HG02678 (cell line): ENCODE data around the gene CXXC1.
"Not testable (repeated sequence)": the region's sequence is repeated elsewhere in the genome, so short reads cannot be mapped to it uniquely, and the experiment has no call there.

Experiments used
- ATAC-seq: cut with Tn5 transposase; IDR thresholded peaks from one replicate; pipeline ENCODE4 v1.9.1; 2021; ENCODE audit warnings: mild to moderate bottlenecking, moderate library complexity; ENCODE audit not compliant: unreplicated experiment

The CXXC1 gene

GRCh38 chr18:50287441-50288347, at the start of gene CXXC1:
Gene CXXC1, minus strand, starts transcription at chr18:50287692. Its CDS starts 103 bp downstream, at chr18:50287589.
- peak; percentile 92 for ATAC-seq

- peak; percentile 75 for ATAC-seq
Observed at GRCh38 chr18:50334546-50335152, 47.2 kb upstream of the CXXC1 start.

GRCh38 chr18:50331691-50332090, 44.2 kb upstream of the CXXC1 start:
- ATAC-seq = no peak

GRCh38 chr18:50330176-50330575, 42.7 kb upstream of the CXXC1 start:
- no peak for ATAC-seq

GRCh38 chr18:50327983-50328382, 40.5 kb upstream of the CXXC1 start:
- no peak for ATAC-seq

- peak; percentile 83 for ATAC-seq
Observed at GRCh38 chr18:50320719-50321118, 33.2 kb upstream of the CXXC1 start.

GRCh38 chr18:50315100-50315871, 27.8 kb upstream of the CXXC1 start:
- peak; percentile 72 for ATAC-seq

- no peak for ATAC-seq
Observed at GRCh38 chr18:50313873-50314460, 26.5 kb upstream of the CXXC1 start.

GRCh38 chr18:50313031-50313607, 25.6 kb upstream of the CXXC1 start:
- ATAC-seq = peak; percentile 14

GRCh38 chr18:50312296-50313030, 25.0 kb upstream of the CXXC1 start:
- peak; percentile 74 for ATAC-seq

GRCh38 chr18:50311650-50312049, 24.2 kb upstream of the CXXC1 start:
- no peak for ATAC-seq

GRCh38 chr18:50310080-50310479, 22.6 kb upstream of the CXXC1 start:
- ATAC-seq = no peak

GRCh38 chr18:50308851-50309250, 21.4 kb upstream of the CXXC1 start:
- ATAC-seq = not testable (repeated sequence)

- ATAC-seq = peak; percentile 92
Observed at GRCh38 chr18:50307738-50308470, 20.4 kb upstream of the CXXC1 start.

GRCh38 chr18:50307400-50307737, 19.9 kb upstream of the CXXC1 start:
- no peak for ATAC-seq

GRCh38 chr18:50306944-50307343, 19.5 kb upstream of the CXXC1 start:
- ATAC-seq = no peak

- no peak for ATAC-seq
Observed at GRCh38 chr18:50301074-50301473, 13.6 kb upstream of the CXXC1 start.

GRCh38 chr18:50299626-50300388, 12.3 kb upstream of the CXXC1 start:
- ATAC-seq = no peak
